Liver (tissue), 4 donors: ENCODE results near the gene ZNF691. TPM values are rescaled to one million over a fixed set of nuclear protein-coding genes. Genes with fewer than 3 reads are reported as not detected.

Experiments used
- polyA plus RNA-seq, 2 donors: library from polyadenylated mRNA; stranded (reverse) in 1 of 2; unstranded in 1 of 2; fragments of 200-250 nt in 1 of 2; fragments of >200 nt in 1 of 2; fragmentation: Nextera tagmentation in 1 of 2; extraction: Ambion mirVana in 1 of 2; gene quantifications; one replicate each; pipeline versions ENCODE4 v1.2.1 to v1.2.3, GENCODE V29; 2013 to 2015
- total RNA-seq, 2 donors: library from RNA; depleted of rRNA; stranded (reverse); fragments of >200 nt; gene quantifications; one replicate each; pipeline ENCODE4 v1.2.3, GENCODE V29; 2014
- donor health status: healthy.
- donor health status: healthy.
- donor health status: healthy.

The ZNF691 gene
- total and polyA plus RNA-seq, 4 donors: 2.7 to 8.9 (median 5.5) TPM

Other genes with a start within 250 kb of the ZNF691 start
- gene PPIH, start 188.2 kb upstream of the ZNF691 start, total RNA-seq: 10 to 100 TPM in 1 of 2 donors, 1 to 10 TPM in 1; 7.9 to 14.9 TPM
- gene PPIH, start 188.2 kb upstream of the ZNF691 start, polyA plus RNA-seq: 10 to 100 TPM; 11.1 to 16.3 TPM
- 100 to 1,000 TPM; 164 to 530 TPM for gene YBX1, start 164.2 kb upstream of the ZNF691 start, total RNA-seq
- gene YBX1, start 164.2 kb upstream of the ZNF691 start, polyA plus RNA-seq: 100 to 1,000 TPM; 107 to 244 TPM
- 1 to 10 TPM in 1 of 2 donors, not detected in 1; 5.1 TPM for gene CLDN19, start 106.4 kb upstream of the ZNF691 start, total RNA-seq
- under 1 TPM in 1 of 2 donors, not detected in 1; 0.14 TPM for gene CLDN19, start 106.4 kb upstream of the ZNF691 start, polyA plus RNA-seq
- gene P3H1, start 79.6 kb upstream of the ZNF691 start, total RNA-seq: 10 to 100 TPM; 24.5 to 28.0 TPM
- 10 to 100 TPM; 14.9 to 20.9 TPM for gene P3H1, start 79.6 kb upstream of the ZNF691 start, polyA plus RNA-seq
- gene C1orf50, start 79.4 kb upstream of the ZNF691 start, total RNA-seq: 1 to 10 TPM; 2.6 to 4.4 TPM
- gene C1orf50, start 79.4 kb upstream of the ZNF691 start, polyA plus RNA-seq: 1 to 10 TPM; 2.7 to 5.8 TPM
- under 1 TPM; 0.05 to 0.08 TPM for gene TMEM269, start 61.6 kb upstream of the ZNF691 start, total RNA-seq
- not detected for gene TMEM269, start 61.6 kb upstream of the ZNF691 start, polyA plus RNA-seq
- 10 to 100 TPM; 10.8 to 96.9 TPM for gene ERMAP, start 29.5 kb upstream of the ZNF691 start, total RNA-seq
- gene ERMAP, start 29.5 kb upstream of the ZNF691 start, polyA plus RNA-seq: 1 to 10 TPM; 3.9 to 7.2 TPM
- gene SVBP, start 29.2 kb upstream of the ZNF691 start, total RNA-seq: 10 to 100 TPM in 1 of 2 donors, 1 to 10 TPM in 1; 3.4 to 21.4 TPM
- gene SVBP, start 29.2 kb upstream of the ZNF691 start, polyA plus RNA-seq: 10 to 100 TPM in 1 of 2 donors, 1 to 10 TPM in 1; 8.5 to 21.8 TPM
- 100 to 1,000 TPM in 1 of 2 donors, 1 to 10 TPM in 1; 3.4 to 675 TPM for gene SLC2A1, start 112.3 kb downstream of the ZNF691 start, total RNA-seq
- gene SLC2A1, start 112.3 kb downstream of the ZNF691 start, polyA plus RNA-seq: 1 to 10 TPM; 1.1 to 2.5 TPM